Measurements from ENCODE around the gene AGAP1.

Gene AGAP1

DNA sequence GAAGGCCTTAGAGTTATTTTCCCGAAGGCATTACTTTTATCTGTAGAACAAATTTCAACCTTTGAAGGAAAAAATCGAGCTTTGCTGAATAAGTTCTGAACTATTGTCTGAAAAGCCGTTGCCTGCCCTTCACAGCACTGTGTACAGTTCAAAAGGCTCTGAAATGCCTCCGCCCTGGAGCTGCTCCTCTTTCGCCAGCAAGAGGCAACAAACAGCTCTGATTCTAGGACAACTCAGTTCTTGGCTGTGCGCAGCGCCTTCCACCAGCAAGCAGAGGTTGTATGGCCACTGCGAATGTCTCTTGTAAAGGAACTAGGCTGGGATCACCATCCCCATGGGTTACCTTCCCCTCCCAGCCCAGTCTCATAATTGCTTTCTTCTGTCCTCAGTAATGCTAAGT, 365.8 kb downstream of the AGAP1 start:
- no peak for DNase-seq

DNA sequence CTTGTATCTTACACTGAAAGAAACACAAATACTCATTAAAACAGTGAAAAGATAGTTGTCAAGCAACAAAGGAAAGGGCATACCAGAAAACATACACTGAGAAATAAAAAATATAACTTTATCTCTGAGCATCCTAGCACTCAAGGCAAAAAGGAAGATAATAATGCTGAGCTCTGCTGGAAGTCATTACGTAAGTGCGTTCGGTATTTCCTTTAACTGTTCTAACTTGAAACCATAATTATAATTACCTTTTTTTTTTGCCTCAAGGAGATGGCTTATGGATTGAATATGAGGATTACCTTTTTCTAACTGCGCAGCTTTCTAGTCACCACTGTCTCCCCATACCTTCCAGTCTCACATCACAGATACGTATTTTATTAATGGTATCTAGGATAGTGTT, 366.3 kb downstream of the AGAP1 start:
- no peak for DNase-seq

DNA sequence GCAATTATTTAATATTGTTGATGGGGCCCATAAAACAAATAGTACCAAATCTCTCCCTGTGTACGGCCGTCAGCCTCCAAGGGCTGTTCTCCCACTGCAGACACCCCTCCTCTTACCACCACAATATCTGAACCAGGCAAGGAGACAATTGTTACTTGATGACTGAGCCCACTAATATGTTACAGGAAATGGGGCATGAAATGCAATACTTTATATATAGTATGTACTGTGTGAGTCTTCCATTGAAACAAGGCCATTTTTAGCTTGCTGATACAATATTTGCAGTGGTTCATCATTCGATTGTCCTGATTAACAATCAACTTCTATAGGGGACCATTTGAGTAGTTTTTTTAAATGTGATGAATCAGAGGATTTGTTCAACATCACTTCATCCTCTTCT, 367.0 kb downstream of the AGAP1 start:
- no peak for DNase-seq

DNA sequence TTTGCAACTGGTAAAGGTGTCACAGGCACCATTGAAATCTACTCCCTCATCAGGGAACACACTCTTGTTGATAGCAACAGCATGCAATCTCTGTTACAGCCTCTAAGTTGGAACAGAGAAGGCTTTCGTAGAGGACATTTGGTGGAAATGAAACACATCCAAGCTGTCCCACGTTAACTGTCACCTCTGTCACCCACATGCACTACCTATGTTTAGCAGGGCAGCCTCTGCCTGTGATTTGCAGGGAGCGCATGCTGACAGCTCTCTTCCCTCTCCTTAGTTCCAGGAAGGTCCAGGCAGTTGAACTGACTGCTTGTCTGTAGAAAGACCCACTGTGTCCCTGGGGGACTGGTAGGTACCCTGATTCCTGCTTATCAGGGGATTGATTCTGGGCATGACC, 367.5 kb downstream of the AGAP1 start:
- no peak for DNase-seq

DNA sequence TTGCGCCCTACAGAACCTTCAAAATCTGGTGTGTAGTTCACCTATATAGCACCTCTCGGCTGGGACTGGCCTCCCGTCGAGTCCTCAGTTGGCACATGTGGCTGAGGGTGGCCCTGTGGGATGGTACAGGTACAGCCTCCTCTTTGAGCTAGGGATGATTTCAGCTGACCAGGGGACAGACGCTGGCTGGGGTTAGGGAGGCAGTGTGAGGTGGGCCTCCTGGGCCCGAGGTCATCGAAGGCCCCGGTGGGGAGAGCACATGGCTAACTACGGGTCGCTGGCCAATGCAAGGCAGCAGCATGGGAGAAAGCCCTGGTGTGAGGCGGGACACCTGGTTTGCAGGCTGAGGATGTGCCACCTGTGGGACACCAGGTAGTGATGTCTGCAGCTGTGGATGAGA, 369.6 kb downstream of the AGAP1 start:
- no peak for DNase-seq

DNA sequence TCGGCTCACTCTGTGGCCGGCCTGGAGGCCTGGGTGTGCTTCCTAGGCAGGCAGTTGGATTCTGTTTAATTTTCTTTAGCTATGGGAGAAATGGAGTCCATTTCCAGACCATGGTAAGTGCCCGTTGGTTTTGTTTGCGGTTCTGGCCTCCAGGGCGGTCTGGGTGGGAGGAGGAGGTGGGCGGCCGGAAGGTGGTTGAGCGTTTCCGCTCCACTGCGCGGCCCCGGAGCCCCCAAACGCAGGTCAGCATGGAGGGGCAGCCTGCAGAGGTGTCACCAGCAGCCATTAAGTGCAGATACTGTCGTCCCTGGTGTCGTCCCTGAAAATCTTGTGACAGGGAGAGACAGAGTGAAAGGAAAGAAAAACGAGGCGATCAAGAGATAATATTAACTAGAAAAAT, 370.5 kb downstream of the AGAP1 start:
- DNase-seq = no peak

DNA sequence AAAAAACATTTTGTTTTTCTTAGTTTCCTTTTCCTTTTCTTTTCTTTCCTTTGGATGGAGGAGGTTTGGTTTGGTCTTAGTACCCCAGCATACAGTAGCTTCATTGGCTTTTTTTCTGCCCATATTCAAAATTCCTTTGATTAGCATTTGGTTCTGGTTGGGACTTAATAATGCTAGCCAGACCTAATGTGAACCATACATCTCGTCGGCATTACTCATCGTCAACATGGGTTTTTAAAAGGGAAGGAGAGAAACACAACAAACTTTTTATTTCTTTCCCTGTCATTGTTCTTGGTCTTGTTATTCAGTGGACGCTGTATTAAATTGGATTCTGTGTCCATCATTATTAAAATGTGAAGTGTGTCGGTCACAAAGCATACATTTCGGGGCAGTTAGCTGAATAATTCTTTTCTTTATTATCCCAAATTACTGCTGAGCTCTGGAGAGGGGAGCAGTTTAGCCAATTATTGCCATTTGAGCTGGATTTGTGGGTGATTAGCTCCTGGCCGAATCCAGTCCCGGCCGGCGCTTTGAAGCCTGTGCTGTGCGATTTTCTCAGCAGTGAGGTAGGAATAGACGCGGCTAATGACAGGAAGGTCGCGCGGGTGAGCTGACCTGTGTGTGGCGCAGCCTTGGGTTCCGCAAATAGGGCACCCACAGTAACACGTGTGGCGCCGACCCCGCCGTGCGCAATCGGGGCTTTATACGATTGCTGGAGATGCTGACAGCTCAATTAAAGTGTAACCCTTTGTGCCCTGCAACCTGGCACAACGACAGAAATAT, 371.1 kb downstream of the AGAP1 start:
- DNase-seq = no peak

DNA sequence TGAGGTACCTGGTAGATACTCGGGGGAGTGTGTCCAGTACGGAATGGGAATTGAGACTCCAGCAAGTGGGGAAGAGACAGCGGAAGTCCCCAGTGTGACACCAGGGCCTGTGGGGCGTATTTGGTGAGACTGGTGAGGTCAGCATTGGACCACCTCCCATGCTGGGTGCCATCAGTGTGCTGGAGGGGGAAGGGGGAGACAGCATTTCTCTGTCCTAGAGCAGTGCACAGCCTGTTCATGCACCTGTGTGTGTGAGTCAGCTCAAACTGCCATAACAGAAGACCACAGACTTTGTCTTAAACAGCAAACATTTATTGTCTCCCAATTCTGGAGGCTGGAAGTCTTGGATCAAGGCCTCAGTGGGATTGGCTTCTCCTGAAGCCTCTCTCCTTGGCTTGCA, 372.5 kb downstream of the AGAP1 start:
- no peak for DNase-seq

DNA sequence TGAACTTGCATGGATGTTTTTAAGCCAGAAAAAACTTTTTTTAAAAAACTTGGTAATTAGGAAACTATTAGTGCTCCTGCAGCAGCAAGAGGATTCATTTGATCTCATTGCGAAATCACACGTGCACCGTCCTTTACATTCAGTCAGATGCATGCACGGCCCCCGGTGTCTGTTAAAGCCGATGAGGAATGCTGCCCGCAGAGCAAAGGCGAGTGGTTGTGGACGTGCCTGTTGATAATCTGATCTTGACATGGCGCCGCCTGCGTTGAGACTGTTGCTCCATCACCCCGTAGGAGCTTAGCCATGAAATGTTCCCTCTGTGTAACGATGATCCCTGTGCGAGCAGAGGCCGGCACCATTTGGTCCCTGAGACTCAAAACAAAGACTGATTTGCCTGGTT, 374.4 kb downstream of the AGAP1 start:
- no peak for DNase-seq

DNA sequence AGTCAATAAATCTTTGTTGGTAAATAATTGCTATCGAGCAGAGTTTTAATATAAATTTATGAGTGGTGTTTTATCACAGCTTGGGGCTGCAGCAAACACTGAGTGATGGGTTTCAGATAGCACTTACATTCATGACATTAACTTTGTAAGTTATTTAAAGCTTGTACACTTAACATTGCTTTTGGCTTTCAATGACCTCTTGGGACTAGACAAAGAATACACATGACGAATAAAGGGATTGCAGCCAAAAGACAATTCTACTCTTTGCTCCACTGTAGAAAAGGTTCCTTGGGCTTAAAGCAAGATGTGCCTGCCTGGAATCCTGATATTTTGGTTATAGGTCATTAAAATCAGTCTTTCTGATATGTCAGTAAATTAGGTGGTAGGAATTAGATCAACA, 374.8 kb downstream of the AGAP1 start:
- no peak for DNase-seq

DNA sequence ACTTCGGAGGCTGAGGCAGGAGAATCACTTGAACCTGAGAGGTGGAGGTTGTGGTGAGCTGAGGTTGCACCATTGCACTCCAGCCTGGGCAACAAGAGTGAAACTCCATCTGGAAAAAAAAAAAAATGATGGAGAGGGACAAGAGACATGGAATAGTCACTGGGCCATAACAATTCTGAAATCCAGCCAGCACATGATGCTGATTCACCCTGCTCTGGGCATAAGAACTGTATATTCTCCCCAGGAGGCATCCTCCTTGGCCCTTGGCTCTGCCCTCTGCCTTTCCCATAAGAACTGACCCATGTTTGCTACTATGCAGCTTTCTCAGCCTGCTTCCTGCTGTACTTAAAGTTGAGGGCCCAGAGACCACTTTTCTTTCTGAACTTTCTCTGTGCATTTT, 376.7 kb downstream of the AGAP1 start:
- no peak for DNase-seq

DNA sequence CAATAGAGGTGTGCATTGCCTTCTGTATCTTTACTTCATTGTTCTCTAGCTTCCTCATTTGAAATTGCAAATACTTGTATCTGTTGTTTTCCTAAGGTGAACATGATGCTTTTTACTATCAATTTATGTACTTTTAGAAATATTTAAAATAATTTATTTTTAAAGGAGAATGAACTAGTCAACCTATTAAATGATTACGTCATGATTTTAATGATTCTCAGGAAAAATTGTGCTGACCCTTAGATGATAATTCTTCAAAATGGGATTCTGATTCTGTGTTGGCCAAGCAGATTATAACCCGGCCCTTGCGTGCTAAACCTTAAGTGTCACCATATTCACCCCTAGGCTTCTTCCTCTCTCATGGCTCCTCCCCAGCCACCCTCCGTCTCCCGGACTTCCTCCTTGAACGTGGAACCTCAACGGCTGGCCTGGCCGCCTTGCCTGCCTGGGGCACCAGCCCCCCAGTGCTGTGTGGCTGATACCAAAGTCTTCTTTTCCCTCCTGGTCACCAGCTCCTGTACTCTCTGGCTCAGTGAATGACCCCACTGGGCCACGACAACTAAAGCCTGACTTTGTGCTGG, 382.3 kb downstream of the AGAP1 start:
- DNase-seq = no peak

DNA sequence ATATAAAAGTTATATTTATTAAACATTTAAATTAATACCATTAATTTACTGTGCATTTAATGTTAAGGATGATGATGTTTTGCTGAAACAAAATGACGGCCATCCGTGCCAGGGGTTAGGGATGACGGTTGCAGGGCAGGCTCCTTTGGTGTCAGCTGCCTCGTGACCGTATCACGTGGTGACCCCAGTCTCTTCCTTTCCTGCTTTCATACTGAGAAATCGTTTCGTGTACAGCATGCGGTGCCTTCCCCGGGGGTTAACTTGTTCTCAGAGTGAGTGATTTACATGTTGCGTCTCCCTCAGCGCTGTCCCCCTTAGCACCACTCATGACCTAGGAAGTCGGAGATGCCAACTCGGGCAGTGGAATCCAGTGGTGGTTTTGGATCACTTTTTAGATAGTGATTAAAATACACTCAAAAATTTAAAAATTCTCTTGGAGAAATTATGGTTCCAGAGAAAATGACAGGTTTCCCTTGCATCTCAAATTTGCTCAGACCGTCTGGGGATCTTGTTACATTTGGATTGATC, 383.5 kb downstream of the AGAP1 start:
- no peak for DNase-seq

DNA sequence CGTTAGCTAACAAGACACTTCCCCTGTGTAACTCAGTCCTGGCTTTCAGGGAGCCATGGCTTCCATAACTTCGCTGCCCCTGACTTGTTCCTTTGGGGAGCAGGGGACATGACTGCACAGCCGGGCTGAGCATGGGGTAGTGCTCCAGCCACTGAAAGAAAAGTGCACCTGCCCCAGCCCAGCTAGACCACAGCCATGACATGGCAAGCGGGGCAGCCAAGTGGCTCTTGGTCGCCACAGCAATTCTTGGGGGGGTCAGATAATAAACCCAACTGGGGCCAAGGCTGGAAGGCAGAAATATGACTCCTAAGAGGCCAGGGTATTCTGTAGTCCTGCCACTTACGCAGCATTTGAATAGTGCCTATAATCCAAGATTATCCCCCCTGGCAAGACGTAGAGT, 385.3 kb downstream of the AGAP1 start:
- DNase-seq = no peak

DNA sequence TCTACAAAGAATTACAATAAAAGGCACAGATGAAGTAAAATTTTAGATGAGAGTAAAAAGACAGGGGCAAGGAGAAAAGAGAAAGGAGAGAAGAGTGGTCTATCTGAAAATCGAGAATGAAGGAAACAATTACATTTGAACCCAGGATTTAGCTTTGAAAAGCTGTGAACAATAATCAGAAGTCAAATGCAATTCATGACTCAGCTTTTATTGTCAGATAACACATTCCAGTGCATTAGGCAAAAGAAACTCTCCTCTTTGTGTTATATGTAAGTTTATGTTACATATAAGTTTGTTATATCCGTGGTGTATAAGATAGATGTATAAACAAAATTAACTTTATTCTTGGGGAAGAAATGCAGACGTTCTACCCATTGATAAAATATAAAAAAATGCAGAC, 389.8 kb downstream of the AGAP1 start:
- no peak for DNase-seq

DNA sequence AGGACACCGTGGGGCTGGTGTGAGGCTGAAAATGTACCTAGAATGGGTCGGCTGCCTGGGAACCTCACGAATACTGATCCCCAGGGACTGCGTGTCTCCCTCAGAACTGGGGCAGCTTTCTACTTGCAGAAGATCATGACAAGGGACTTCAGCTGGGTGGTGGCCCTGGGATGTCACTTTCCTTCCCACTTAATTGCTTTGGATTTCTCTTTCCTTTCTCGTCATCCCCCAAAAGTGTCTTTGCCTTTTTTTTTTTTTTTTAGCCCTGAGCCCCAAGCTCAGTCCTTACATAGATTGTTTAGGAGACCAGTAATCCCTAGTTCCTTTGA, 395.4 kb downstream of the AGAP1 start:
- DNase-seq = no peak

DNA sequence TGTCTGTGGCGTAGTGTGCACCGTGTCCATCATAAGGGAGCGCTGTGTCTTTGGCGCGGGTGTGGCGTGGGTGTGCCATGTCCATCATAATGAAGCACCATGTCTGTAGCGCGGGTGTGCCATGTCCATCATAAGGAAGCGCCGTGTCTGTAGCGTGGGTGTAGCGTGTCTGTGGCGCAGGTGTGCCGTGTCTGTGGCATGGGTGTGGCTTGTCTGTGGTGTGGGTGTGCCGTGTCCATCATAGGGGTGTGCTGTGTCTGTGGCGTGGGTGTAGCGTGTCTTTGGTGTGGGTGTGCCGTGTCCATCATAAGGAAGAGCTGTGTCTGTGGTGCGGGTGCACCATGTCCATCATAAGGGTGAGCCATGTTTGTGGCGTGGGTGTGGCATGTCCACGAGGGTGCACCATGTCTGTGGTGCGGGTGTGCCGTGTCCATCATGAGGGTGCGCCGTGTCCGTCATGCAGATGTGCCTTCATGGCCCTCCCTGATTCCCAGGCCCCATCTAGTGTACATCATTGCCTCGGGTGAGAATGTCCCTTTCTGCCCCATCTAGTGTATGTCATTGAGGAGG, 399.4 kb downstream of the AGAP1 start:
- no peak for DNase-seq

DNA sequence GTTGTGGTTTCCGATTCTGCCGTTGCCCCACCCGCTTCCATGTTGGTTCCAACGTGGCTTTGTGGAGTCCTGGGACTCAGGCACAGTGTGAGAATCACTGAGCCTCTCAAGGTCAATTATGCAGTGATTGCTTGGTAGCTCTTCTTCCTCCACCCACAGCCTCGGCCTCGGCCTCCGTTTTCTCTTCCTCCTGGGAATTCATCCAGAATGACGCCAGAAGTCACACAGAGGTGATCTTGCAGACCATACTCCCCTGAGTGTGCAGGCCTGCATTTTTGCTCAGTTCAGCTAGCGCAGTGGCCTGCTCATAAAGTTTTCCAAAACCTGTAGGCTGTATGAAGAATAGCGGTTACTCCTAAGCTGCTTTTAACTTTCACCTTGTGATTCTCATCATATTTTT, 401.0 kb downstream of the AGAP1 start:
- DNase-seq = no peak

DNA sequence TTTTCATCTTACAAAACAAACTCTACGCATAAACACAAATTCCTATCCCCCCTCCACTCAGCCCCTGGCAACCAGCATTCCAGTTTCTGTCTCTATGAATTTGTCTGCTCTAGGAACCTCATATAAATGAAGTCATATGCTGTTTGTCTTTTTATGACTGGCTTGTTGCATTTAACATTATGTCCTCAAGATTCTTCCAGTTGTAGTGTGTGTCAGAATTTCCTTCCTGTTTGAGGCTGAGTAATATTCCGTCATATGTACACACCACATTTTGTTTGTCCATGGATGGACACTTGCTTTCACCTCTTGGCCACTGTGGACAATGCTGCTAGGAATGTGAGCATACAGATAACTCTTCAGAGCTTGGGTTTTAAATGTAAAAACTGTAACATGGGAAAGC, 402.2 kb downstream of the AGAP1 start:
- DNase-seq = no peak

DNA sequence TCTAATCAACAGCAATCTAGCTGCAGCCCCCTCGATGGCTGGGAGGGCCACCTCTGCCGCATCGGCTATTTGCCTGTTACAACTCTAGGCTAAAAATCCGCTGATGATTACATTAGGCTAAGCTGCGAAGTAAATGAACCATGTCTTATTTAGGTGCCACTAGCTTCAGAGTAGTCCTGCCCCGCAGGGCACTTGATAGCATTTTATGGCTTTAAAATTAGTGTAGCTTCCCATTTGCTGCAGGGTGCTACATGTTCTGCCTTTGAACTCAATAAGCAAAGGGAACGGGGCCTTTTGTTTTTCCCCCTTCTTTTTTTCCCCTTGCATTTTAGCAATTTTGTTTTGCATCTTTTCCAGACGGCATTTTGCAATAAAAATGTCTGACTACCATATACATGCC, 404.1 kb downstream of the AGAP1 start:
- DNase-seq = no peak

DNA sequence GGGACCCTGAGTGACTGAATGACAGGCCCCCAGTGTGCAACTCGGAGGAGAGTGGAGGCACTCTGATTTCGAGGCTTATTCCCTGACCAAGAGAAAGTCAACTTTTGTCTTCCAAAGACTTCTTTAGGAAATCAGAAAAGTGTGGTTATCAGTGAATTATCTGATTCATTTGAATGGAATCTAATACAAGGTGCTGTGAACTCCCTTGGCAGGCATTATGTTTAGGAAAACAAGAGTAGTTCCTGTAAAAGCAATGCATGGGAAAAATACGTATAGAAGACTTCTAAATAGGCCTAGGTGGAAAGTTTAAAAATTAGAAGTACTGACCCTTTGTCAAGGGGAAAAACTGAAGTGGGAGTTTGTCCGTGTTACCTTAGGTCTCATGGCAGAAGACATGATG, 404.9 kb downstream of the AGAP1 start:
- no peak for DNase-seq

DNA sequence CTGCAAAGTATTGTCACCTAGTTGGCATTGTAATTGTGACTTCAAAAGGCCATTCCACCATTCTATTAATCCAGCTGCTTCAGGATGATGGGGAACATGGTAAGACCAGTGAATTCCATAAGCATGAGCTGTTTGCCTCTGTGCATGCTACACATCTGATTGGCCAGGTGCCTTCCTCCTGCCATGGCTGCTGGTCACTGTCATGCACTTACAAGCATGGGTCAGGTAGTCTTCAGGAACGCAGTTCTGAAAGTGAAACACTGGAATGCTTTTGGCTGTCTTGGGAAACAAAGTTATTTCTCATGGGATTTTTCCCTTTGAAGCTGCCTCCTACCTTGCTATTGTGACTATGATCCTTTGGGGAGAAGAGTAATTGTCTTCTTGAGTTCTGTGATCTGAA, 406.8 kb downstream of the AGAP1 start:
- DNase-seq = no peak

DNA sequence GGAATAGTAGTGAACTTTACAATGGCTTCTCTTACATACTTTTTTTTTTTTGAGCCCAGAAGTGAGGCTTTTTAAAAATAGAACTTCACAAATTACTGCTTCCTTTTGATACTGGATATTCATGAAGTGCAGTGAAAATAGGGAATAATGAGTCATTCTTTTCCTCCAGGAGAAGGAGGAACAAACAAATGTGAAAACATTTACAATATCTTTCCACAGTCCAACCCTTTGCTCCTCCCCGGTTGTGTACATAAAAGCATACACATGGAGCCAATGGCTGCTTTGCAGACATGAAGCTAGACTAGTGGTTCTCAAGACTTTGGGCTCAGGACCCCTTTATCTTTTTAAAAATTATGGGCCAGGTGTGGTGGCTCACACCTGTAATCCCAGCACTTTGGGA, 407.4 kb downstream of the AGAP1 start:
- DNase-seq = no peak

DNA sequence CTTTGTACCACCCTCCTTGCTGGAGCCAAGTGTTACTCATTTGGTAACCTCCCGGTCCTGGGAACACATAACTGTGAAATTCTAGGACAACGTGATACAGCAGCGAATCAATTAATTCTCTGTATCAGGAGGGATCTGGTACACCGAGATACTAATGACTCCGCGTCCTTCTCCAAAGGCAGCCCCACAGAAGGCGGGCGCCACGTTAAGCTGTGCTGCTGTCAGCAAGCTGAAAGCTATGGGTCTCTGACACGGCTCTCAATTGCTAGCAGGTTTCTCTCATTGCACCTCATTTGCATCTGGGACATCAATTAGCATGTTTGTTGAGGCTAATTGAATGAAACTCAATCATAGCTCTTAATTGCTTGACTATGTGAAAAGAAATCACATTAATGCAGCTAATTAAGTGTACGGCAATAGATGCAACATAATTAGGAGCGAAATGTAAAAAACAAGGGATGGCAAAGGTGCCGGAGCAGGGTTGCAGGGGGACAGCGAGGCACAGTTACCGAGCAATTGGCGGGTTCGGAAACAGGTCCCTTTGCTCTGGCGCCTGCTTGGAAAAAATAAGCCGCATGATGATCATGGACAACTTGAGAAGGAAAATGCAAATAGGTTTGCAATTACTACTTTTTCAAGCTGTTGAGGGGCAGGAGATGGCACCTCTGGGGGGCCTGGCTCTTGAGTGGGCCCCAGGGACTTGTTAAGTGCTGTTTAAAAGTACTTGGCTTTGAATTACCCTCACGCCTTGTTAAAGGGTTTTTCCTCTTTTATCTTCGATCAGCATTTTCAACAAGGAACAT, 410.1 kb downstream of the AGAP1 start:
- no peak for DNase-seq

All from CD4-positive, alpha-beta T cell treated with Interleukin-10 for 1 hour (primary cell).